Measurements from ENCODE around the gene KCNG3. TPM values are rescaled to one million over a fixed set of nuclear protein-coding genes. Genes with fewer than 3 reads are reported as not detected.

KCNG3 gene
- total RNA-seq, 2 experiments from 2014 or later, result 0.21 to 0.26 TPM

DNA sequence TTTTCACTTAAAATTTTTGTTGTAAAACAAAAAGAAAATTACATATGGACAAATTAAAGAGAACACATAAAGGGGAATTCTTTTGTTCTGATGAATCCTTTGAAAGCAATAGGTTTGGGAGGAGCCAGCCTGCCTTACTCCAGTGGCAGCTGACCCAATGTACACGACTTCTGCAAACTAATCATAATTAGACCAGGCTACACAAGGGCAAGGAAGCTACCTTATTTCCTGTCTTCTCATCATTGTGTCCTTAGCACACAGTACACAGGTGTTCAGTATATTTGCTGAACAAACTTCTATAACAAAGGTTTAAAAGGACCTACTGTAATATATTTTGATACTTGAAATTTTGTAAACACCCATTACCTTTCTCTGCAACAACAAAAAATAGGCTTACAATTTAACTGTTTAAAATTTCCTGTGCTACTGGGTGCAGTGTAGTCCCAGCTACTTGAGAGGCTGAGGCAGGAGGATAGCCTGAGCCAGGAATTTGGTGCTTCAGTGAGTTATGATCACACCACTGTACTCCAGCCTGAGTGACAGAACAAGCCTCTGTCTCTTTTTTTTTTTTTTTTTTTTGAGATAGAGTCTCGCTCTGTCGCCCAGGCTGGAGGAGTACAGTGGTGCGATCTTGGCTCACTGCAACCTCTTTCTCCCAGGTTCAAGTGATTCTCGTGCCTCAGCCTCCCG is 18.9 kb downstream of the KCNG3 start:
- DNase-seq, result no peak
- no peaks in the 10 kb centered on the region for H3K27me3 Mint-ChIP-seq (ENCODE audit: low read depth)
- no peaks in the 10 kb centered on the region for H3K9me3 Mint-ChIP-seq (ENCODE audit: insufficient read depth)
- ChIA-PET POLR2A (interaction anchor here (1.2 kb wide), 1 partner anchor 11 kb away, joined by 3 read pairs; no protein-coding TSS in a partner anchor), CTCF (no interaction called here)
- H3K27ac Mint-ChIP-seq, result no peak overlapping the region
- H3K4me1 Mint-ChIP-seq (ENCODE audit: low read depth), result no peaks in the 10 kb centered on the region
- no peak overlapping the region for H3K4me3 Mint-ChIP-seq
- ATAC-seq, result no peak
- H3K36me3 Mint-ChIP-seq (ENCODE audit: low read depth), result no peaks in the 10 kb centered on the region

DNA sequence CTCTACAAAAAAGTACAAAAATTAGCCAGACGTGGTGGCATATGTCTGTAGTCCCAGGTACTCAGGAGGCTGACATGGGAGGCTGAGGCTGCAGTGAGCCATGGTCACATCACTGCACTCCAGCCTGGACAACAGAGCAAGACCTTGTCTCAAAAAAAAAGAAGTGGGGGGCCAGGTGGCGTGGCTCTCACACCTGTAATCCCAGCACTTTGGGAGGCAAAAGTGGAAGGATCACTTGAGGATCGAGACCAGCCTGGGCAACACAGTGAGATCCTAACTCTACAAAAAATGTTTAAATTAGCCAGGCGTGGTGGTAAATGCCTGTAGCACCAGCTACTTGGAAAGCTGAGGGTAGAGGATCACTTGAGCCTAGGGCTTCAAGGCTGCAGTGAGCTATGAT is 23.1 kb downstream of the KCNG3 start:
- Mint-ChIP-seq H3K9me3 (ENCODE audit: insufficient read depth) (no peaks in the 10 kb centered on the region), H3K36me3 (ENCODE audit: low read depth) (no peaks in the 10 kb centered on the region), H3K4me3 (no peak overlapping the region), H3K4me1 (ENCODE audit: low read depth) (no peaks in the 10 kb centered on the region), H3K27me3 (ENCODE audit: low read depth) (no peaks in the 10 kb centered on the region), H3K27ac (no peak overlapping the region)
- no peak for ATAC-seq
- CTCF ChIA-PET, result interaction anchor here (0.7 kb wide), 1 partner anchor 281 kb away, joined by 3 read pairs; no protein-coding TSS in a partner anchor
- no peak for DNase-seq
- POLR2A ChIA-PET, result no interaction called here

DNA sequence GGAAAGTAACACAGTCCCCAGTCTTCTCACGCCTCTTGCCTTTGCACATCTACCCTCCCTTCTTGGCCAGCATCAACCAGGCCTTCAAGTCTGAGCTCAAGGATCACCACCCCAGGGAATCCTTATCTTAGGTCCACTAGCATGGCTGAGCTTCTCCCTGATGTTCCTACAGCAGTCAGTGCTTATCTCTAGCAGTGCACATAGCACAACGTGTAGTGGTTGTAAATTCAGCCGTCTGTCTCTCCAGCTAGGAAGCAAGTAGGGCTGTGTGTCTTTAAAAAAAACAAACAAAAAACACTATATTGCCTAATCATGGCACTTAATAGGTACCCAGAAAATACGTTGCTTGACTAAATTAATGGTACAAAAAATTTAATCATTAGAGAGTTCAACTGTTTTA is 29.2 kb downstream of the KCNG3 start:
- H3K4me1 Mint-ChIP-seq (ENCODE audit: low read depth), result no peaks in the 10 kb centered on the region
- no peaks in the 10 kb centered on the region for H3K27me3 Mint-ChIP-seq (ENCODE audit: low read depth)
- H3K4me3 Mint-ChIP-seq, result no peak overlapping the region
- no peaks in the 10 kb centered on the region for H3K36me3 Mint-ChIP-seq (ENCODE audit: low read depth)
- ChIA-PET CTCF (no interaction called here), POLR2A (interaction anchor here (1.1 kb wide), 1 partner anchor 10 kb away, joined by 3 read pairs; no protein-coding TSS in a partner anchor)
- no peak overlapping the region for H3K27ac Mint-ChIP-seq
- DNase-seq, result no peak
- no peak for ATAC-seq
- no peaks in the 10 kb centered on the region for H3K9me3 Mint-ChIP-seq (ENCODE audit: insufficient read depth)

- H3K4me1 Mint-ChIP-seq (ENCODE audit: low read depth), result no peaks in the 10 kb centered on the region
- H3K27ac Mint-ChIP-seq, result no peak overlapping the region
- H3K9me3 Mint-ChIP-seq (ENCODE audit: insufficient read depth), result no peaks in the 10 kb centered on the region
- H3K4me3 Mint-ChIP-seq, result no peak overlapping the region
- H3K27me3 Mint-ChIP-seq (ENCODE audit: low read depth), result no peaks in the 10 kb centered on the region
- CTCF ChIA-PET, result no interaction called here
- POLR2A ChIA-PET, result interaction anchor here (1.1 kb wide), 1 partner anchor 12 kb away, joined by 3 read pairs; no protein-coding TSS in a partner anchor
- H3K36me3 Mint-ChIP-seq (ENCODE audit: low read depth), result no peaks in the 10 kb centered on the region
- no peak for DNase-seq
- ATAC-seq, result no peak
Observed at GRCh38 chr2:42463570-42463969, 30.2 kb downstream of the KCNG3 start.

DNA sequence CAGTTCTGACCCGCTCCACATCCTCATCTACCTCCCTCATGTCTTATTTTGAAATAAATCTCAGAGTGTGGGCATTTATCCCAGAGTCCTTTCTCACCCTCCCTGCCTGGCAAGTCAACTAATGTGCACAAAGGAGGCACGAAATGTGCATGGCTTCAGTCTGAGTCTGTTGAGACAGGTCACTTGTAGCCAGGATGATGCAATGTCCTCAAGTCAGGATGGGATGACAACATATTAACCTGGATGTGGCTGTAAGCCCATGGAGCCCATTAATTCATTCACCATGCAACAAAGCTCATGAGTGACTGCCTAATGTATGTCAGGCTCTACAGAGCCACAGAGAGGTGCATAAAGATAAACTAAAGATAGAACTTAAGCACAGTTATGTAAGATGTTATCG is 34.5 kb downstream of the KCNG3 start:
- ATAC-seq (no peak), DNase-seq (no peak)
- no peaks in the 10 kb centered on the region for H3K4me1 Mint-ChIP-seq (ENCODE audit: low read depth)
- no peaks in the 10 kb centered on the region for H3K9me3 Mint-ChIP-seq (ENCODE audit: insufficient read depth)
- no peak overlapping the region for H3K27ac Mint-ChIP-seq
- H3K4me3 Mint-ChIP-seq, result no peak overlapping the region
- H3K36me3 Mint-ChIP-seq (ENCODE audit: low read depth), result no peaks in the 10 kb centered on the region
- ChIA-PET CTCF (no interaction called here), POLR2A (no interaction called here)
- peaks cover 2% of the 10 kb centered on the region for H3K27me3 Mint-ChIP-seq (ENCODE audit: low read depth)

DNA sequence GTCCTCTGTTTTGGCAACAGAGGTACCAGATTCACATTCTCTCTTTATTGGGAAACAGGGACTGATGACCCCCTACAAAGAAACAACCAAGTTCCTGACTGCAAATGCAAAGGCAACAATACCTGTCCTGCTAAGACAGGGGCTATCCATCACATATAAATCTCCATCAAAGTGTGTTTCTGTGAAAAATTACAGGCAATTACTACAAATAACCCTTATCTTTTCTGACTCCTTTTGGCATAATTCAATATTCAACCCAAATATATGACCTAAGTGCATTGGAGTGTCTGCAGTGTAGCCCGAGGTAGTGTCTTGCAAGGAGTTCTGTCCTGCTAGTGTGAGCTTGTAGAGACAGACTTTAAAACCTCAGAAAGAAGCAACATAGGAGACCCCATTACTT is 35.4 kb downstream of the KCNG3 start:
- H3K4me1 Mint-ChIP-seq (ENCODE audit: low read depth), result no peaks in the 10 kb centered on the region
- no peaks in the 10 kb centered on the region for H3K9me3 Mint-ChIP-seq (ENCODE audit: insufficient read depth)
- no peaks in the 10 kb centered on the region for H3K36me3 Mint-ChIP-seq (ENCODE audit: low read depth)
- H3K27me3 Mint-ChIP-seq (ENCODE audit: low read depth), result peaks cover 2% of the 10 kb centered on the region
- ChIA-PET CTCF (no interaction called here), POLR2A (no interaction called here)
- DNase-seq (no peak), ATAC-seq (no peak)
- H3K4me3 Mint-ChIP-seq, result no peak overlapping the region
- no peak overlapping the region for H3K27ac Mint-ChIP-seq

GRCh38 chr2:42457011-42457410 is 36.8 kb downstream of the KCNG3 start:
- no peaks in the 10 kb centered on the region for H3K36me3 Mint-ChIP-seq (ENCODE audit: low read depth)
- CTCF ChIA-PET, result interaction anchor here (0.6 kb wide), 2 partner anchors 12 to 998 kb away, joined by 3 read pairs; no protein-coding TSS in a partner anchor
- ATAC-seq (no peak), DNase-seq (no peak)
- no peaks in the 10 kb centered on the region for H3K9me3 Mint-ChIP-seq (ENCODE audit: insufficient read depth)
- no peak overlapping the region for H3K27ac Mint-ChIP-seq
- peaks cover 2% of the 10 kb centered on the region for H3K27me3 Mint-ChIP-seq (ENCODE audit: low read depth)
- POLR2A ChIA-PET, result no interaction called here
- H3K4me1 Mint-ChIP-seq (ENCODE audit: low read depth), result no peaks in the 10 kb centered on the region
- H3K4me3 Mint-ChIP-seq, result no peak overlapping the region

- Mint-ChIP-seq H3K27me3 (ENCODE audit: low read depth) (peaks cover 2% of the 10 kb centered on the region), H3K4me3 (no peak overlapping the region), H3K9me3 (ENCODE audit: insufficient read depth) (no peaks in the 10 kb centered on the region), H3K27ac (no peak overlapping the region), H3K4me1 (ENCODE audit: low read depth) (no peaks in the 10 kb centered on the region), H3K36me3 (ENCODE audit: low read depth) (no peaks in the 10 kb centered on the region)
- CTCF ChIA-PET, result no interaction called here
- DNase-seq, result no peak
- no peak for ATAC-seq
- POLR2A ChIA-PET, result no interaction called here
Observed at GRCh38 chr2:42456126-42456839, 37.5 kb downstream of the KCNG3 start.

GRCh38 chr2:42452545-42452944 is 41.2 kb downstream of the KCNG3 start:
- no peaks in the 10 kb centered on the region for H3K36me3 Mint-ChIP-seq (ENCODE audit: low read depth)
- H3K27me3 Mint-ChIP-seq (ENCODE audit: low read depth), result peaks cover 2% of the 10 kb centered on the region
- H3K4me3 Mint-ChIP-seq, result no peak overlapping the region
- CTCF ChIA-PET, result no interaction called here
- no peak overlapping the region for H3K27ac Mint-ChIP-seq
- DNase-seq (no peak), ATAC-seq (no peak)
- no peaks in the 10 kb centered on the region for H3K4me1 Mint-ChIP-seq (ENCODE audit: low read depth)
- H3K9me3 Mint-ChIP-seq (ENCODE audit: insufficient read depth), result no peaks in the 10 kb centered on the region
- POLR2A ChIA-PET, result no interaction called here

DNA sequence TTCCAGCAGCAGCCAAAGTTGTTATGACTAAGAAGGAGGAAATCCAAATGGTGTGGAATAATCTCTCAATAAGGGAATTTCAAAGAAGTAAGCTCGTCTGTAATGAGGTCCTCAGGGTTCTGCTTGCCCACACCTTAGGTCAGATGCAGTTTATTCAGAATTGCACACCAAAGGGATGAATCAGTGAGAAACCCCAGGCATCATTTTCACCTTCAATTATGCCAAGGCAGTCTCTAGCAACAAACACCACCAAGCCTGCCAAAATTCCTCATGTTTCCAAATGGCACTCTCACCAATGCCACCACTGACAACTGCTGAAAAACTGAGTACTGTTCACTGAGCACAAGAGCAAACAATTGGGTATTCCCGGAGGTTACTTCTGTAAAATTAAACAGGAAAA is 43.6 kb downstream of the KCNG3 start:
- CTCF ChIA-PET, result no interaction called here
- H3K9me3 Mint-ChIP-seq (ENCODE audit: insufficient read depth), result no peaks in the 10 kb centered on the region
- POLR2A ChIA-PET, result no interaction called here
- peaks cover 2% of the 10 kb centered on the region for H3K27me3 Mint-ChIP-seq (ENCODE audit: low read depth)
- H3K4me3 Mint-ChIP-seq, result no peak overlapping the region
- no peak overlapping the region for H3K27ac Mint-ChIP-seq
- H3K4me1 Mint-ChIP-seq (ENCODE audit: low read depth), result no peaks in the 10 kb centered on the region
- ATAC-seq, result no peak
- DNase-seq, result no peak
- no peaks in the 10 kb centered on the region for H3K36me3 Mint-ChIP-seq (ENCODE audit: low read depth)

DNA sequence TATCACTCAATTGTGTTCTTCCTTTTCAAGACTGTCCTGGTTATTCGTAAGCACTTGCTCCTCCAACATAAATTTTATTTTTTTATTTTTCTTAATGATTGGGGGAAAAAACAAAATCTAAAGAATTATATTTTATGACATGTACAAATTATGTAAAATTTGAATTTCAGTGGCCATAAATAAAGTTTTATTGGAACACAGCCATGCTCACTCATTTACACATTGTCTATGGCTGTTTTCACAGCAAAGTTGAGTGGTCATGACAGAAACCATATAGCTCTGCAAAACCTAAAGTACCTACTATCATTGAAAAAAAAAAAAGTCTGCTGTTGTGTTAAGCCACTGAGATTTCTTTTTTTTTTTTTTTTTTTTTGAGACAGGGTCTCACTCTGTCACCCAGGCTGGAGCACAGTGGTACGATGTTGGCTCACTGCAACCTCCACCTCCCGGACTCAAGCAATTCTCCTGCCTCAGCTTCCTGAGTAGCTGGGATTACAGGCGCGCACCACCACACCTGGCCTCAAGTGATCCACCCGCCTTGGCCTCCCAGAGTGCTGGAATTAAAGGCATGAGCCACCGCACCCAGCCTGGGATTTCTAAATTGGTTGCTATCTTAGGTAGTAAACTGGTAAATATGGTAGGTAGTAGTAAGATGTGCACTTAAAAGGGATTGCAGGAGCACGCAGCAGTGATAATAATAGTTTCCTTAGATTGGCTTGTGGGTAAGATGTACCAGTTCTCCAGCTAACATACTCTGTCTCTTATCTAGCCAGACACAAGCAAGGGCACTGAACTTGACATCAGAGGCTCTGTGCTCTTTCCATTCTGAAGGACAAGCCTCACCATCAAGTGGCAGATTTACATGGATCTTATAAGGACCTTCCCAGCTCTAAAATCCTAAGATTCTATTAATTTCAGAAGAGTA is 44.4 kb downstream of the KCNG3 start:
- DNase-seq (no peak), ATAC-seq (no peak)
- CTCF ChIA-PET, result no interaction called here
- H3K36me3 Mint-ChIP-seq (ENCODE audit: low read depth), result no peaks in the 10 kb centered on the region
- POLR2A ChIA-PET, result no interaction called here
- H3K4me1 Mint-ChIP-seq (ENCODE audit: low read depth), result no peaks in the 10 kb centered on the region
- no peak overlapping the region for H3K4me3 Mint-ChIP-seq
- no peak overlapping the region for H3K27ac Mint-ChIP-seq
- H3K9me3 Mint-ChIP-seq (ENCODE audit: insufficient read depth), result no peaks in the 10 kb centered on the region
- H3K27me3 Mint-ChIP-seq (ENCODE audit: low read depth), result peaks cover 2% of the 10 kb centered on the region

DNA sequence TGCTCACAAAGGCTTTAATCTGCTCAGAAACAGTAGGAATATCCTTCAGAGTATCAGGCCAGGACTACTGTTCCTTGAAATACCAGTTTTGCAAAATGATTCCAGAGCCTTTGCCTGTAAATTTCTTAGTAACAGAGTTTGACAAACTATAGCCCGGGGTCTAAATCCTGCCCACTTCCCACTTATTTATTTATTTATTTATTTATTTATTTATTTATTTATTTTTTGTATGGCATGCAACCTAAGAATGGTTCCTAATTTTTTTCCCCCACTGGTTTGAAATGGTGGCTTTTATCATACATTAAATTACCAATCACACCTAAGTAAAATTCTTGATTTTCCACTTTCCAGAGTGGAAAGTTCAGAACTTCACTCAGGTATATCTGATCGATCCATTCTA is 45.6 kb downstream of the KCNG3 start:
- Mint-ChIP-seq H3K9me3 (ENCODE audit: insufficient read depth) (no peaks in the 10 kb centered on the region), H3K4me3 (no peak overlapping the region), H3K36me3 (ENCODE audit: low read depth) (no peaks in the 10 kb centered on the region), H3K27me3 (ENCODE audit: low read depth) (peaks cover 2% of the 10 kb centered on the region), H3K27ac (no peak overlapping the region), H3K4me1 (ENCODE audit: low read depth) (no peaks in the 10 kb centered on the region)
- CTCF ChIA-PET, result no interaction called here
- DNase-seq (no peak), ATAC-seq (no peak)
- POLR2A ChIA-PET, result no interaction called here
